ENCODE results near the gene RAX2. TPM values are rescaled to one million over a fixed set of nuclear protein-coding genes. Genes with fewer than 3 reads are reported as not detected.

Gene RAX2
- total and polyA plus RNA-seq, 4 experiments from 2014 or later = not detected

GRCh38 chr19:3778899-3779723 is 7.1 kb upstream of the RAX2 start:
- Mint-ChIP-seq H3K36me3 (peaks cover 14 to 20% of the 10 kb centered on the region in 2 donors), H3K4me3 (no peak overlapping the region), H3K4me1 (peaks cover 0 to 10% (median 4%) of the 10 kb centered on the region in 4 donors), H3K9me3 (peaks cover 2 to 27% (median 19%) of the 10 kb centered on the region in 8 donors), H3K27ac (no peak overlapping the region), H3K27me3 (no peaks in the 10 kb centered on the region)
- peaks cover 0 to 17% of the 10 kb centered on the region in 2 donors for H3K9me3 ChIP-seq (ENCODE audit: control insufficient read depth in 1 of 2, low read length in 2 of 2)
- POLR2A ChIA-PET (ENCODE audit: partially characterized antibody) = interaction anchor here (0.8 to 1.2 kb wide), 2 partner anchors 16 to 17 kb away, joined by 3 to 4 read pairs; partner anchors contain the start of gene MRPL54
- no peak overlapping the region for H3K27ac ChIP-seq (ENCODE audit: low read depth, low read length)
- no peaks in the 10 kb centered on the region for H3K4me1 ChIP-seq (ENCODE audit: insufficient read depth, low read length)
- no peaks in the 10 kb centered on the region for H3K27me3 ChIP-seq (ENCODE audit: insufficient read depth, low read length)
- DNase-seq = peak in 1 of 5 donors; percentile 17
- H3K4me3 ChIP-seq (ENCODE audit: low read length in 2 of 2) = no peak overlapping the region
- H3K36me3 ChIP-seq (ENCODE audit: insufficient read depth, low read length) = no peaks in the 10 kb centered on the region
- CTCF ChIA-PET (ENCODE audit: partially characterized antibody) = no interaction called here
- intact Hi-C loops (cut with micrococcal nuclease) = no loop called here

GRCh38 chr19:3778104-3778867 is 6.3 kb upstream of the RAX2 start:
- peaks cover 2 to 27% (median 19%) of the 10 kb centered on the region in 8 donors for H3K9me3 Mint-ChIP-seq
- Histone ChIP-seq H3K27me3 (ENCODE audit: insufficient read depth, low read length) (no peaks in the 10 kb centered on the region), H3K4me1 (ENCODE audit: insufficient read depth, low read length) (no peaks in the 10 kb centered on the region), H3K27ac (ENCODE audit: low read depth, low read length) (no peak overlapping the region), H3K4me3 (ENCODE audit: low read length in 2 of 2) (no peak overlapping the region), H3K36me3 (ENCODE audit: insufficient read depth, low read length) (no peaks in the 10 kb centered on the region), H3K9me3 (ENCODE audit: control insufficient read depth in 1 of 2, low read length in 2 of 2) (peaks cover 0 to 17% of the 10 kb centered on the region in 2 donors)
- H3K36me3 Mint-ChIP-seq = peaks cover 14 to 20% of the 10 kb centered on the region in 2 donors
- H3K4me3 Mint-ChIP-seq = no peak overlapping the region
- DNase-seq = peak in 1 of 5 donors; percentile 11
- CTCF ChIA-PET (ENCODE audit: partially characterized antibody) = no interaction called here
- H3K27me3 Mint-ChIP-seq = no peaks in the 10 kb centered on the region
- no peak overlapping the region for H3K27ac Mint-ChIP-seq
- POLR2A ChIA-PET (ENCODE audit: partially characterized antibody) = interaction anchor here (1.2 kb wide), 1 partner anchor 16 kb away, joined by 4 read pairs; the partner anchor contains the start of gene MRPL54
- intact Hi-C loops (cut with micrococcal nuclease) = no loop called here
- peaks cover 0 to 10% (median 3%) of the 10 kb centered on the region in 4 donors for H3K4me1 Mint-ChIP-seq

GRCh38 chr19:3776479-3777040 is 4.5 kb upstream of the RAX2 start:
- no peaks in the 10 kb centered on the region for H3K4me1 ChIP-seq (ENCODE audit: insufficient read depth, low read length)
- peaks cover 0 to 9% of the 10 kb centered on the region in 2 donors for H3K9me3 ChIP-seq (ENCODE audit: control insufficient read depth in 1 of 2, low read length in 2 of 2)
- no peaks in the 10 kb centered on the region for H3K36me3 ChIP-seq (ENCODE audit: insufficient read depth, low read length)
- no peak overlapping the region for H3K4me3 ChIP-seq (ENCODE audit: low read length in 2 of 2)
- H3K27ac ChIP-seq (ENCODE audit: low read depth, low read length) = no peak overlapping the region
- no peaks in the 10 kb centered on the region for H3K27me3 ChIP-seq (ENCODE audit: insufficient read depth, low read length)
- CTCF ChIA-PET (ENCODE audit: partially characterized antibody) = no interaction called here
- H3K9me3 Mint-ChIP-seq = peaks cover 0 to 11% (median 9%) of the 10 kb centered on the region in 8 donors
- no peaks in the 10 kb centered on the region for H3K27me3 Mint-ChIP-seq
- H3K36me3 Mint-ChIP-seq = peaks cover 5 to 8% of the 10 kb centered on the region in 2 donors
- intact Hi-C loops (cut with micrococcal nuclease) = no loop called here
- peaks cover 0 to 9% (median 4%) of the 10 kb centered on the region in 4 donors for H3K4me1 Mint-ChIP-seq
- POLR2A ChIA-PET (ENCODE audit: partially characterized antibody) = no interaction called here
- no peak for DNase-seq
- H3K4me3 Mint-ChIP-seq = no peak overlapping the region
- H3K27ac Mint-ChIP-seq = no peak overlapping the region

DNA sequence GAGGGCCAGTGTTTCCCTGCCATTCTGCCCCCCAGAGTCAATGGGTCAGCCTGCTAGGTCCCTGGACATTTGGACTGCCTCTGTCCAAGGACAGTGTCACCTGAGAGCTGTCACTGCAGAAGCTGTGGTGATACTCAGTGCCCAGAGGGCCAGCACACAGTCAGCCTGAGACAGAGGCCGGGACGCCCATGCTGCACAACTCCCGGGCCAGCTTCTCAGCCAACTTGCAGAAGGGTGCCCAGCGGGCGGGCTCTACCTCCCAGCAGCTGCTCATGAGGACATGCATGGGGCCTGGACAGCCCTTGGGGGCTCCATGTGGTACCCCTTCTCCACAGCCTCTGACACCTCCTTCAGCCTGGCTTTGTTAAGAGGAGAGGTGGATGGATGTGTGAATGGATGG is 3.8 kb upstream of the RAX2 start:
- POLR2A ChIA-PET (ENCODE audit: partially characterized antibody) = interaction anchor here (1.6 to 2.3 kb wide), 2 partner anchors 13 to 37 kb away, joined by 4 to 11 read pairs; partner anchors contain the start of genes APBA3 and MRPL54

GRCh38 chr19:3775374-3775711 is 3.3 kb upstream of the RAX2 start:
- H3K27me3 ChIP-seq (ENCODE audit: insufficient read depth, low read length) = no peaks in the 10 kb centered on the region
- H3K36me3 ChIP-seq (ENCODE audit: insufficient read depth, low read length) = no peaks in the 10 kb centered on the region
- no peaks in the 10 kb centered on the region for H3K9me3 ChIP-seq (ENCODE audit: control insufficient read depth in 1 of 2, low read length in 2 of 2)
- H3K36me3 Mint-ChIP-seq = peaks cover 3 to 4% of the 10 kb centered on the region in 2 donors
- no peaks in the 10 kb centered on the region for H3K4me1 ChIP-seq (ENCODE audit: insufficient read depth, low read length)
- CTCF ChIA-PET (ENCODE audit: partially characterized antibody) = no interaction called here
- POLR2A ChIA-PET (ENCODE audit: partially characterized antibody) = interaction anchor here (1.6 to 2.3 kb wide), 2 partner anchors 13 to 37 kb away, joined by 4 to 11 read pairs; partner anchors contain the start of genes APBA3 and MRPL54
- no peak overlapping the region for H3K4me3 ChIP-seq (ENCODE audit: low read length in 2 of 2)
- no peaks in the 10 kb centered on the region for H3K27me3 Mint-ChIP-seq
- H3K9me3 Mint-ChIP-seq = peaks cover 0 to 3% (median 0%) of the 10 kb centered on the region in 8 donors
- no peak overlapping the region for H3K4me3 Mint-ChIP-seq
- no peak overlapping the region for H3K27ac Mint-ChIP-seq
- intact Hi-C loops (cut with micrococcal nuclease) = no loop called here
- no peak overlapping the region for H3K27ac ChIP-seq (ENCODE audit: low read depth, low read length)
- no peak for DNase-seq
- H3K4me1 Mint-ChIP-seq = peaks cover 0 to 2% (median under 1%) of the 10 kb centered on the region in 4 donors

More for the DNA sequence above, 3.8 kb upstream of the RAX2 start:
- Histone ChIP-seq H3K36me3 (ENCODE audit: insufficient read depth, low read length) (no peaks in the 10 kb centered on the region), H3K27me3 (ENCODE audit: insufficient read depth, low read length) (no peaks in the 10 kb centered on the region), H3K4me1 (ENCODE audit: insufficient read depth, low read length) (no peaks in the 10 kb centered on the region), H3K9me3 (ENCODE audit: control insufficient read depth in 1 of 2, low read length in 2 of 2) (peaks cover 0 to 2% of the 10 kb centered on the region in 2 donors), H3K4me3 (ENCODE audit: low read length in 2 of 2) (no peak overlapping the region), H3K27ac (ENCODE audit: low read depth, low read length) (no peak overlapping the region)
- peak in 1 of 5 donors; percentile 22 for DNase-seq
- Mint-ChIP-seq H3K27me3 (no peaks in the 10 kb centered on the region), H3K4me1 (peaks cover 0 to 2% (median 1%) of the 10 kb centered on the region in 4 donors), H3K27ac (no peak overlapping the region), H3K9me3 (peaks cover 0 to 5% (median 1%) of the 10 kb centered on the region in 8 donors), H3K4me3 (no peak overlapping the region), H3K36me3 (peaks cover 4% of the 10 kb centered on the region in 2 donors)
- intact Hi-C loops (cut with micrococcal nuclease) = no loop called here
- CTCF ChIA-PET (ENCODE audit: partially characterized antibody) = no interaction called here

- Histone ChIP-seq H3K9me3 (ENCODE audit: control insufficient read depth in 1 of 2, low read length in 2 of 2) (no peaks in the 10 kb centered on the region), H3K27ac (ENCODE audit: low read depth, low read length) (no peak overlapping the region), H3K4me3 (ENCODE audit: low read length in 2 of 2) (no peak overlapping the region), H3K4me1 (ENCODE audit: insufficient read depth, low read length) (no peaks in the 10 kb centered on the region), H3K36me3 (ENCODE audit: insufficient read depth, low read length) (no peaks in the 10 kb centered on the region), H3K27me3 (ENCODE audit: insufficient read depth, low read length) (no peaks in the 10 kb centered on the region)
- Mint-ChIP-seq H3K27ac (peak overlapping the region in 2 of 7 donors; percentile 57 to 62), H3K4me3 (no peak overlapping the region), H3K4me1 (peaks cover 0 to 2% (median under 1%) of the 10 kb centered on the region in 4 donors), H3K36me3 (peaks cover 3 to 4% of the 10 kb centered on the region in 2 donors), H3K9me3 (peaks cover 0 to under 1% (median 0%) of the 10 kb centered on the region in 8 donors), H3K27me3 (no peaks in the 10 kb centered on the region)
- intact Hi-C loops (cut with micrococcal nuclease) = no loop called here
- ChIA-PET POLR2A (ENCODE audit: partially characterized antibody) (interaction anchor here (1.6 to 2.3 kb wide), 2 partner anchors 12 to 38 kb away, joined by 4 to 11 read pairs; partner anchors contain the start of genes APBA3 and MRPL54), CTCF (ENCODE audit: partially characterized antibody) (interaction anchor here (0.9 kb wide), 1 partner anchor 48 kb away, joined by 3 read pairs; no protein-coding TSS in a partner anchor)
- DNase-seq = peak in 1 of 5 donors; percentile 27
Observed at GRCh38 chr19:3774621-3775373, 2.8 kb upstream of the RAX2 start.

Data from CD4-positive, alpha-beta memory T cell (primary cell).